Glomerular visceral epithelial cell (primary cell): ENCODE results near the gene AMTN.

ENCODE experiments used
- DNase-seq: peaks from one replicate; pipeline ENCODE4 v3.0.0-alpha.2; 2016; ENCODE audit errors: extremely low spot score

The AMTN gene

DNA sequence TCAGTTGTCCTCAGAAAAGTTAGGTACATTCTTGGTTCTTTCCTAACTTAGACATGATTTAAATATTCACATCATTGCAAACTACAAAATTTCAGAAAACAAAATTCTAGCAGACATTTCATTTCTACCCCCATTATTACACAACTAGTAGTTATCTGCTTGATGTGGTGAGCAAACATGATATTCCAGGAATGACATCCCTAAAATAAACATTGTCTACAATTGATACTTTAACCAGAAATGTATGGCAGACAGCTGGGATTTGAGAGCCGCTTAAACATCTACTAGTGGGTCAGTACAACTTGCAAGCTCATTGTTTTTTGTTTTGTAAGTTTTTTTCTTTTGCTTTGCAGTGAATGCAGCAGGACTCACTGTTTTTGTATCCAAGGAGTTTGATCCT, 41.6 kb downstream of the AMTN start:
- DNase-seq = no peak

GRCh38 chr4:70564033-70564432, 45.7 kb downstream of the AMTN start:
- DNase-seq = no peak

DNA sequence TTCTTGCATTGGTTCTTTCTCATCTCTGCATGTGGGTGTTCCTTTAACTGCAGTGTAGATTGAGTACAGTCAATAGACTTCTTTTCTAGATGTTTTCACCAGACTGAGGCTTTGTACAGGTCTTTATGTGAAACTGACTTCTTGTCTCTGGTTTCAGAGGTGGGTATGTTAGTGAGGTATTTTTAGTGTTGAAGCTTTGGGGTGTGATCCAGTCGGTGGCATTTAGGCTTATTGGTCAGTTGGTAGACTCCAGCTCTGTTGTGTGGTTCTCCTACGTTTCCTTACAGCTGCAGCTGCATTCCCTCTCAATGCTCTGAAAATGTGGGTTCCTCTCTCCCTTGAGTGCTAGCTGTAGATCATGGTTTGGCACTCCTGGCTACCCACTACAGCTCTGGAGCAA, 52.4 kb downstream of the AMTN start:
- no peak for DNase-seq

DNA sequence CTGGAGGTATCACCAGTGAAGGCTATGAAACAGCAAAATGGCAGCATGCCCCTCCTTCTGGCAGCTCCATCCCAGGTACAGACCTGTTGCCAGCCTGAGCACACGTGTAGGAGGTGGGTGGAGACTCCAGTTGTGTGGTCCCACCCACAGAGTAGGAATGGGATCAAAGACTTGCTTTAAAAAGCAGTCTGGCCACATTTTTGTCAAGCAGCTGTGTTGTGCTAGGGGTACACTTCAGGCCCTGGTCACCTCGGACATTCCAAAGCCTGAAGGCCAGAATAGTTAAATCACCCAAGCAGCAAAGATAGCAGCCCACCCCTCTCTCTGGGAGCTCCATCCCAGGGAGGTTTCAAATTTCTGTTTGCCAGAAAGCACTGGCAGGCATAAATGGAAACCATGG, 53.4 kb downstream of the AMTN start:
- no peak for DNase-seq

DNA sequence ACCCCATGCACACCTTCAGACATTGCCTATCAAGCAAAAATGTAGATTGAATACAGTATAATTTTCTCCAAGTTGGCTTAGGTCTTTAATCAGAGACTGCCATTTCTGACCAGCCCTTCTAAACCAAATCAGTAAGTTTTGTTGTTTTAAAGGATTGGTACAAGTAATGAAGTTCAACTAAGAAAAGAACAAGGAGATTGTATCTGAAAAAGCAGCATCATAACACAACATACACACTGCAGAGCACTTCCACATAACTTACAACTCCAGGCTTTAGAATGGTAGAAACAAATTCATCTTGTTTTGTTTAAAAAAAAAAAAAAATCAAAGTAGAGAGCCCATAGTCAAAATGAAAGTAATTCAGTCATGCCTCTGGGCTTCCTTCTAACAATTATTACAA, 57.6 kb downstream of the AMTN start:
- no peak for DNase-seq

GRCh38 chr4:70577220-70577927, 59.0 kb downstream of the AMTN start:
- DNase-seq = no peak

GRCh38 chr4:70581980-70582379, 63.6 kb downstream of the AMTN start:
- no peak for DNase-seq
